GM11168 (cell line): Measurements from ENCODE around the gene EID2.

Source experiments
- in situ Hi-C: fragments of 300-500 bp; cut with MboI; formaldehyde crosslinking; loops from one replicate; pipeline ENCODE4 v1.12.0; 2022; ENCODE audit warnings: low sequenced_read_pairs; ENCODE audit not compliant: unreplicated experiment

The EID2 gene

DNA sequence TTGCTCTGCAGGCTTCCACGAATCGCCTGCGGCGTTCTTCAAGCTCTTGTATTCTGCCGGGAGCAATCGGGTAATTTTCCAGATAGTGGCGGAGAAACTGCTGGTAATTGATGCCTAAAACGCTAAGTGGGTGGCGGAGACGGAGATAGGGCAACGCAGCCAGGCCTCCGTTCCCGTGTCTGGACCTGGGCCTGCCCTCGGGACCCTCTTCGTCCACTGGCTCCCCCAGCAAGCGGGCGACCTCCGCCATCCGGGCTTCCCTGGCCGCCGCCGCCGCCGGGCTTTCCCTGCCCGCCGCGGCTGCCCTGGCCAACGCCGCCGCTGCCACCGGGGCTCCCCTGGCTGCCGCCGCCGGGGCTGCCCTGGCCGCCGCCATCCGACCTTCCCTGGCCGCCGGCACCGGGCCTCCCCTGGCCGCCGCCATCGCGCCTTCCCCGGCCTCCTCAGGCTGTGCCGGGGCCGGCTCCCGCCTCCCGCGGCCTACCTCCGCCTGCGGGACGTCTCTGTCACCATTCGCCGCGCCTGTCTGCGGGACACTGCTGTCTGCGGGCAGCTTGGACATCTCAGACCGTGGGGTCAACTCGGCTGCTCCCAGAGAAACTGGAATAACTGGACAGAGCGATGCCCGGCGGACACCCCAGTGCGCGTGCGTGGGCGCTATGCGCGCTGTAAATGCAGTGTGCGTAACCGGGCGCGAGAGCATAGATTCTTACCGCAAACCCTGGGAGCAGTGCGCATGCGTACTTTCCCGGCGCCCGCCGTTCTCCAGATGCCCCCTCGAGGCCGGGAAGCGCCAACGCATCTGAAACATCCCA lies at the start of gene EID2:
TSS of gene EID2 (minus strand) at position 644 of the 815 bp plus-strand sequence. CDS start at position 562, 82 bp downstream.
- in situ Hi-C loops = loop anchor here (10.0 kb wide), 1 partner anchor 235 kb away; the partner anchor contains the start of gene LEUTX

- in situ Hi-C loops = no loop called here
Measured at GRCh38 chr19:39588066-39588465, 48.1 kb upstream of the EID2 start.

GRCh38 chr19:39587496-39587895 lies 47.5 kb upstream of the EID2 start:
- in situ Hi-C loops = no loop called here

GRCh38 chr19:39582891-39583625 lies 43.1 kb upstream of the EID2 start:
- in situ Hi-C loops = no loop called here

GRCh38 chr19:39582442-39582841 lies 42.5 kb upstream of the EID2 start:
- in situ Hi-C loops = no loop called here

DNA sequence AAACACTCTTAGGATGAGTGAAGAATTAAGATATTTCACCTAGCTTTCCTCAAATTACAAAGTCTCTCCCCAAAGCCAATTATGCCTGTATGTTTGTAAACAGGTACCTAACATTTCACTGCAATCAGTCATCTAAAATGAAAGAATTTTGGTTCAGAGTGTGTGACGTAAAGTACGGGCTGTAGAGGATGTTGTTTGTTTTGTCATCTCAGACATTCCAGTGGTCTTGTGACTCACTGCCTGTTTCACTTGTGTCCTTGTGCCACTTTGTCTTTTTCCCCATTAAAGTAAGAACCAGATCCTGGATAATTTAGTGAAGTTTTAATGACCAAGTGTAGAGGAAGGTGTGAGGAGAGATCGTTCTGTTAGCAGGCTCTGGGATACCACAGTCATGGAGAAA lies 28.6 kb upstream of the EID2 start:
- in situ Hi-C loops = no loop called here

DNA sequence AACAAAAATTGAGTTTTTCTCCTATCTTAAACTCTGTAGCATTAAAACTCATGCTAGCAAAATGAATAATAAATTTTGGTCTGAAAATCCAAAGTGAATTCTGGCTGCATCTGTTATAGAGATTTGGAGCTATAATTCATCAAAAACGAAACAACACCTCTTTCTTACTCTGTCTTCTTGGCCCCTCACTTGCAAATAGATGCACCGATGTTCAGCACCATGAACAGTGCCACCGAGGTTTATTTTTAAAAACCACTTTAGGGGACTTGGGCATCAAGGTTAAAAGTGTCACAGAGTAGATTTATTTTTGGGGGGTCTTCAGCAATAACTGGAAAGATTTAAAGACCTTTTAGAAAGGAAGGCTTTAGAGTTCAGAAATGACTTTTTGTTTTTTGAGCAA lies 26.1 kb upstream of the EID2 start:
- in situ Hi-C loops = no loop called here

- in situ Hi-C loops = no loop called here
Measured at GRCh38 chr19:39563408-39563807, 23.4 kb upstream of the EID2 start.

DNA sequence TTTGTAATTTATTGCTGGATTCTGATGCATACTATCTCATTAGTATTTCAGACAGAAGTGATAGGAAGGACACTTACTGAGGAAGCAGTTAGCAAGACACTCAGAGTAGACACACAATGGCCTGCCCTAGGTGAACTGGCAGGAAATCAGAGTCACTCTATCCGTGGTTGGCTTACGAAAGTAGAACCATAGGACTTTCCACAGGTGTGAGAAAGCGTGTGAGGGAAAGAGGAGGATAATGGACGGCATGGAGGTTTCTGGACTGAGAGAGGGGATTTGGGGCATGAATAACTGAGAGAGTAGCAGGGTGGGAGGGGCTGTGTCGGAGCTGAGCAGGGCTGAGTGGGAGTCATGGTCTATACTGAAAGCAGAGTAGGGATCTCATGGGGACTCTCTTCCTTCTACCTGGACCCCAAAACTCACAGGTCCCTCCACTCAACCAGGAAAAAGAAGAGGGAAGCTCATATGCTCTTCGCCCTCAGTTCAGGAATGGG lies 18.7 kb upstream of the EID2 start:
- in situ Hi-C loops = no loop called here

DNA sequence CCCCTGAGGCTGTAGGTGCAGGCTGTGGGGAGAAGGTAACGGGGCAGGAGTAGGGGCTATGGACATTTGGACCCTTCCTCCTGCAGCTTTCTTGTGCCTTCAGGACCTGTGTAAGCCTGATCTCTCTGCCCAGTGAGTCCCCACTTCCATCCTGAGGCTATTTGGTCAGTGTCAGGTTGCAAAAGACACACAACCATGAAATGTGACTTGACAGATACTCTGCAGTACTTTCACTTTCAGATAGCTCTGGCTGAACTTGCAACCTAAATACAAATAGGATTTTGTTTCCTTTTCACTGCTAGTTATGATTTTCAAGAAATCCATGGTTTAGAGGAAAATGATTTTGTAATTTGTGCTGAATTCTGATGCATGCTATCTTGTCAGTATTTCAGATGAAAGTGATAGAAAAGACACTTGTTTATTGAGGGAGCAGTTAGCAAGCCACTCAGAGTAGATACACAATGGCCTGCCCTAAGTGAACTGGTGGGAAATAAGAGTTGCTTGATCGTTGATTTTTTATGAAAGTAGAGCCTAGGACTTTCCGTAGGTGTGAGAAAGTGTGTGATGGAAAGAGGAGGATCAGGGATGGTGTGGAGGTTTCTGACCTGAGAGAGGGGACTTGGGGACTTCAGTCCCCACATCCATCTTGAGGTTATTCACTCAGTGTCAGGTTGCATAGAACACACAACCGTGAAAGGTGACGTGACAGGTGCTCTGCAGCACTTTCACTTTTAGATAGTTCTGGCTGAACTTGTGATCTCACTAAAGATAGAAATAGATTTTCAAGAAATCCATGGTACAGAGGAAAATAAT lies 18.1 kb upstream of the EID2 start:
- in situ Hi-C loops = no loop called here

- in situ Hi-C loops = no loop called here
Measured at GRCh38 chr19:39555883-39556282, 15.9 kb upstream of the EID2 start.

- in situ Hi-C loops = no loop called here
Measured at GRCh38 chr19:39554701-39555311, 14.8 kb upstream of the EID2 start.

- in situ Hi-C loops = no loop called here
Measured at GRCh38 chr19:39553082-39553652, 13.2 kb upstream of the EID2 start.

- in situ Hi-C loops = no loop called here
Measured at GRCh38 chr19:39550197-39550596, 10.2 kb upstream of the EID2 start.

- in situ Hi-C loops = loop anchor here (5.0 to 10.0 kb wide), 3 partner anchors 126 to 296 kb away; partner anchors contain the start of gene LEUTX
Measured at GRCh38 chr19:39546599-39546998, 6.6 kb upstream of the EID2 start.

DNA sequence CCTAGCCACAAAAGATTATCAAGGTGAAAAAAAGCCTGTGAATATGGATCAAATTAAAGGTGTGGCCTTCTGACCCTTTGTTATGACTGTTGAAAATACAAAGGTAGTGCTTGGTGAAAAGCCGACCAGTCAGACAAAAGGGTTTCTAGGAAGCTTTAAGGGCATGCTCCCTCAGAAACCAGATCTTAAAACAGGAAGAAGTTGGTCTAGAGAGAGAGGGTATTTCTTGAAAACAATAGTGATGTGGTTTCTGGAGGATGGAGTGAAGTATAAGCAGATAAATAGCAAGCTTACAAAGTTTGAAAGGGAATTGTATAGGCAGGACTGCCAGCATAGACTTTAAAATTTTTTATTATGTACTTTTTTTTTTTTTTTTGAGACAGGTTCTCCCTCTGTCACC lies 5.0 kb upstream of the EID2 start:
- in situ Hi-C loops = loop anchor here (5.0 to 10.0 kb wide), 3 partner anchors 127 to 297 kb away; partner anchors contain the start of gene LEUTX

DNA sequence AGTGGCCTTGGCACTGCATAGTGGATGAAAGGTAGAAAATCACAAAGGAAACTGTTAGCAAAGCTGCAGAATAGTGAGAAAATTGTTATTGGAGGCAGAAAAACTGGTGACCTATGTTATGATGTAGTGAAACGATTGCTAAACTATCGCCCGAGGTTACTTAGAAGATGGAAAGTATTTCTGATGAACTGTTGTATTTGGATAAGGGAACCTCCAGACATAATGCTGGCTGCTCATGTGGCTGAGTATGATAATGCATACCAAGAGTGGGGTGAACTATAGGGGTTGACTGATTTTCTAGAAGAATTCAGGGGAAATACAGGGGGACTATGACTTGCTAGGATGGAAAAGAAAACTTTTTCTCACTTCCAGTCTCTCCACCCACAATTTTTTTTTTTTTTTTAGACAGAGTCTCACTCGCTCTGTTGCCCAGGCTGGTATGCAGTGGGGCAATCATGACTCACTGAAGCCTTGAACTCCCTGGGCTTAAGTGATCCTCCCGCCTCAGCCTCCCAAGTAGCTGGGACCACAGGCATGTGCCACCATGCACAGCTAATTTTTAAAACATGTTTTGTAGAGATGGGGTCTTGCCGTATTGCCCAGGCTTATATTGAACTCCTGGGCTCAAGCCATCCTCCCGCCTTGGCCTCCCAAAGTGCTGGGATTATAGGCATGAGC lies 4.4 kb upstream of the EID2 start:
- in situ Hi-C loops = loop anchor here (10.0 kb wide), 1 partner anchor 230 kb away; the partner anchor contains the start of gene LEUTX

GRCh38 chr19:39543477-39543857 lies 3.5 kb upstream of the EID2 start:
- in situ Hi-C loops = loop anchor here (10.0 kb wide), 1 partner anchor 231 kb away; the partner anchor contains the start of gene LEUTX

DNA sequence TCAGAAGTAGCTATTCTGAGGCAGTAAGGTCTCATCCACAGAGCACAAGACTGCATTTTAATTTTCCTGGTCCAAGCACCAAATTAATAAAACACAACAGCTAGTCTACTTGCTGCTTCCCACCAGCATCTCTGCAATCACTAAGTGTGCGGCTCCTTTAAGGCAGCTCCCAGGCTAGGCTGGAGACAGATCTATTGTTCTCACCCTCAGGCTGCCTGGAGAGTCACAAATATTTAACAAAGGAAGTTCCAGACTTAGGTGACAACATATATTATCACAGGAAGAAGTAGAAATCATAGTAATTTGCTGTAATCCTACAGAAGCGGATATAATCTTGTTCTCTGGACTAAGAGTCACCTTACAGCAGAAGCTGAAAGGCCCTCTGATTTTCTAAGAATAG lies 2.2 kb upstream of the EID2 start:
- in situ Hi-C loops = loop anchor here (10.0 kb wide), 1 partner anchor 233 kb away; the partner anchor contains the start of gene LEUTX
